Cardiac muscle cell (in vitro differentiated cells and primary cell): ENCODE data around the gene SLC16A1. TPM values are rescaled to one million over a fixed set of nuclear protein-coding genes. Genes with fewer than 3 reads are reported as not detected.
A peak's percentile ranks its signal among the peaks of the same experiment; 100 is the strongest.

Source experiments
- DNase-seq, 2 donors: peaks; one replicate each; pipeline versions ENCODE4 v3.0.0 to v3.0.0-alpha.2; 2010 to 2017; ENCODE audit warnings: low read depth in 1 of 2, low spot score in 1 of 2
- H3K27ac ChIP-seq: fragments of 200-600 bp; sonication (generic); 2 replicates; pipeline ENCODE4 v1.5.1; 2016
- H3K27me3 ChIP-seq: fragments of 200-600 bp; sonication (generic); 2 replicates; pipeline ENCODE4 v1.6.0; 2016; ENCODE audit warnings: control low read depth
- H3K36me3 ChIP-seq: fragments of 200-600 bp; sonication (generic); 2 replicates; pipeline ENCODE4 v1.5.1; 2016; ENCODE audit warnings: control low read depth
- H3K4me1 ChIP-seq: fragments of 200-600 bp; sonication (generic); 2 replicates; pipeline ENCODE4 v1.8.1; 2017; ENCODE audit warnings: low read depth, mild to moderate bottlenecking, mixed run types
- H3K4me3 ChIP-seq: fragments of 200-600 bp; sonication (generic); 2 replicates; pipeline ENCODE4 v1.5.1; 2016; ENCODE audit warnings: mild to moderate bottlenecking
- H3K9me3 ChIP-seq: fragments of 200-600 bp; sonication (generic); 2 replicates; pipeline ENCODE4 v1.5.1; 2017; ENCODE audit warnings: low read depth, mild to moderate bottlenecking, control low read depth
- polyA plus RNA-seq: library from polyadenylated mRNA; unstranded; fragments of >200 nt; fragmentation: Nextera tagmentation; extraction: Ambion mirVana; gene quantifications from 2 replicates; pipeline ENCODE4 v1.2.1, GENCODE V29; 2016
- total RNA-seq: library from RNA; depleted of rRNA; stranded (reverse); fragments of >200 nt; gene quantifications from 2 replicates; pipeline ENCODE4 v1.2.3, GENCODE V29; 2016
- TF ChIP-seq, protein P1 (sequence below): IDR thresholded peaks from 2 replicates; pipeline ENCODE4 v1.5.1; 2012; ENCODE audit warnings: low read depth, mild to moderate bottlenecking, low read length

Gene SLC16A1
- total and polyA plus RNA-seq, 2 experiments from 2014 or later, result 130 to 146 TPM

DNA sequence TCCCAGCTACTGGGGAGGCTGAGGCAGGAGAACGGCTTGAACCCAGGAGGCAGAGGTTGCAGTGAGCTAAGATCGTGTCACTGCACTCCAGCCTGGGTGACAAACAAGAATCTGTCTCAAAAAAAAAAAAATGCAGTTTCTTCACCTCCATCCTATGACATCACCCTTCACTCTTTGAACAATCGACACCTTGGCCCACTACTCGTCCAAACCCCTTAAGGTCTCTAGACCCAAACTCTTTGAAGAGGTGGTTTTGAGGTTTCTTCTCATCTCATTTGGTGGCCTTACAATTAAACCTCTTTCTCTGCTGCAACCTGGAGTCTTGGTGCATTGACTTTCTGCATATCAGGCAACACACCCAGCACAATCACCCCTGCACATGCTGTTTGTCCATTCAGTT lies 86.1 kb downstream of the SLC16A1 start:
- TF ChIP-seq, protein P1, sequence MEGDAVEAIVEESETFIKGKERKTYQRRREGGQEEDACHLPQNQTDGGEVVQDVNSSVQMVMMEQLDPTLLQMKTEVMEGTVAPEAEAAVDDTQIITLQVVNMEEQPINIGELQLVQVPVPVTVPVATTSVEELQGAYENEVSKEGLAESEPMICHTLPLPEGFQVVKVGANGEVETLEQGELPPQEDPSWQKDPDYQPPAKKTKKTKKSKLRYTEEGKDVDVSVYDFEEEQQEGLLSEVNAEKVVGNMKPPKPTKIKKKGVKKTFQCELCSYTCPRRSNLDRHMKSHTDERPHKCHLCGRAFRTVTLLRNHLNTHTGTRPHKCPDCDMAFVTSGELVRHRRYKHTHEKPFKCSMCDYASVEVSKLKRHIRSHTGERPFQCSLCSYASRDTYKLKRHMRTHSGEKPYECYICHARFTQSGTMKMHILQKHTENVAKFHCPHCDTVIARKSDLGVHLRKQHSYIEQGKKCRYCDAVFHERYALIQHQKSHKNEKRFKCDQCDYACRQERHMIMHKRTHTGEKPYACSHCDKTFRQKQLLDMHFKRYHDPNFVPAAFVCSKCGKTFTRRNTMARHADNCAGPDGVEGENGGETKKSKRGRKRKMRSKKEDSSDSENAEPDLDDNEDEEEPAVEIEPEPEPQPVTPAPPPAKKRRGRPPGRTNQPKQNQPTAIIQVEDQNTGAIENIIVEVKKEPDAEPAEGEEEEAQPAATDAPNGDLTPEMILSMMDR, result no peak
- H3K4me1 ChIP-seq, result no peaks in the 10 kb centered on the region
- no peaks in the 10 kb centered on the region for H3K36me3 ChIP-seq
- no peak overlapping the region for H3K4me3 ChIP-seq
- no peaks in the 10 kb centered on the region for H3K9me3 ChIP-seq
- no peak for DNase-seq
- H3K27me3 ChIP-seq, result no peaks in the 10 kb centered on the region
- no peak overlapping the region for H3K27ac ChIP-seq

DNA sequence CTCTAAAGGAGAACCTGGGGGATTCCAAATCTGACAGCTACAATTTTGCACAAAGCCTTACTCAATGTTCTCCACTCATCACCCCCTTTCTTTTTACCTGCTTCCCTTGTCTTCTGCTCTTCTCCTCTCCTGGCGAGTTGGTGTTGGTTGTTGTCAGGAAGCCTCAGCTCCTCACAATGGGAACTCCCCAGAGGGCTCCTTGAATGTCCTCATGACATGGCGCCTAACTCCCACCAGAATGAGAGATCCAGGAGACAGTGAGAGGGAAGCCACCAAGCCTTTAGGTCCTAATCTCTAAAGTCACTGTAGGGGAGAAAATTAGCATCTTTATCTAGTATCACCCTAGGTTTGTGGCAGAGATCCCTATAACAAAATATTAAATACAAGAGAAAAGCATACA lies 87.8 kb downstream of the SLC16A1 start:
- Histone ChIP-seq H3K4me3 (no peak overlapping the region), H3K36me3 (no peaks in the 10 kb centered on the region), H3K4me1 (peaks cover under 1% of the 10 kb centered on the region), H3K27me3 (no peaks in the 10 kb centered on the region), H3K27ac (no peak overlapping the region), H3K9me3 (no peaks in the 10 kb centered on the region)
- TF ChIP-seq, protein P1, result no peak
- DNase-seq, result no peak

DNA sequence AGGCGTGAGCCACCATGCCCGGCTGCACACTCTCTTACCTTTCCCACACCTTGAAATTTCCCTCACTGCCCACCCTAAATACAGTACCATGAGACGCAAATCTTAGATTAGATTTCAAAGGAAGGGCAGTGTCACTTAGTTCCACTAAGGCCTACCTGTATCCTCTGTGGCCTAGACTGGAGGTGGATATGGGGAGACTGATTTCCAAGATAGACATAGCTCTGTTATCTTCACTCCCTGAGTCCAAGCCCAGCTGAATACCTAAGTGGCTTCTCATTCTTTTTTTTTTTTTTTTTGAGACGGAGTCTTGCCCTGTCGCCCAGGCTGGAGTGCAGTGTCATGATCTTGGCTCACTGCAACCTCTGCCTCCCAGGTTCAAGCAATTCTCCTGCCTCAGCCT lies 89.0 kb downstream of the SLC16A1 start:
- H3K4me3 ChIP-seq, result no peak overlapping the region
- peaks cover 5% of the 10 kb centered on the region for H3K4me1 ChIP-seq
- no peaks in the 10 kb centered on the region for H3K27me3 ChIP-seq
- DNase-seq, result no peak
- TF ChIP-seq, protein P1, result no peak
- no peaks in the 10 kb centered on the region for H3K9me3 ChIP-seq
- H3K36me3 ChIP-seq, result no peaks in the 10 kb centered on the region
- H3K27ac ChIP-seq, result no peak overlapping the region

DNA sequence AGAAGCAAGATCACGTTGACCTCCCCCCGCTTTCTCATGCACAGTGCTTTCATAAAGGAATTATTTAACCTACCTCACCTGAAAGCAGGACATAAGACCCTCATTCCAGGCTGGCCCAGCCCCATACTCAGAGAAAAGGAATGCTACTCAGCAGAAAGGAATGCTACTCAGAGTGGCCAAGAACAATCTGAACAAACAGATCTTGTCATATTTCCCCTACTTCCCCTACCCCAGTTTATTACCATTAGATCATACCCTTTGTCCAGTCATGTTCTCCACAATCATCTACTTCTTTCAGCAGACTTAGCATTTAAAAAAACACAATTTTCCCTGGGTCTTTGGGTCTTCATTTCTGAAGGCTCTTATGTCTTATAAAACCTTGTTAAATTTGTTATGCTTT lies 89.8 kb downstream of the SLC16A1 start:
- H3K27ac ChIP-seq, result no peak overlapping the region
- no peaks in the 10 kb centered on the region for H3K9me3 ChIP-seq
- H3K27me3 ChIP-seq, result no peaks in the 10 kb centered on the region
- no peaks in the 10 kb centered on the region for H3K36me3 ChIP-seq
- peaks cover 5% of the 10 kb centered on the region for H3K4me1 ChIP-seq
- DNase-seq, result peak in 1 of 2 donors; percentile 59
- TF ChIP-seq, protein P1, result no peak
- H3K4me3 ChIP-seq, result no peak overlapping the region

DNA sequence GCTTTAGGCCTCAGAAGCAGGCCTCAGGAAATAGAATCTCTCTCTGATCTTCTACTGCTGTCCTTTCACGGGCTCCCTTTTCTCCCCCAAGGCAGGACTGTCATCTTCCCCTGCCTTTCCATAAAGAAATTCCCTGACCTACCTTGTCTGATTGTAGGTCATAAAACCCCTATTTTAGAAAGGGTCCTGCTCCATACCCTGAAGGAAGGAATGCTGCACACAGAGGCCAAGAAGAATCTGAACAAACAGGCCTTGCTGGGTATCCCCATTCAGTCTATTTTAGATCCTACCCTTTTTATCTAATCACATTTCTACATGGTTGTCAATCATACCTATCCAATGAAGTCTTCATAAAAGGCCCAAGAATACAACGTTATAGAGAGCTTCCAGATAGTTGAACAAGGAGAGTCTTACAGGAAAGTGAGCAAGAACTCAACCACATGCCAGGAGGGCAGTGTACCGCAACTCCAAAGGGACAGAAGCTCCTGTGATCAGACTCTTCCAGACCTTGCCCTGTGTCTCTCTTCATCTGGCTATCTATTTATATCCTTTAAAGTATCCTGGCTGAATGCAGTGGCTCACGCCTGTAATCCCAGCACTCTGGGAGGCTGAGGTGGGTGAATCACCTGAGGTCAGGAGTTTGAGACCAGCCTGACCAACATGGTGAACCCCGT lies 93.1 kb downstream of the SLC16A1 start:
- TF ChIP-seq, protein P1, result no peak
- H3K27ac ChIP-seq, result peak overlapping the region; percentile 62
- no peaks in the 10 kb centered on the region for H3K36me3 ChIP-seq
- H3K4me3 ChIP-seq, result no peak overlapping the region
- H3K27me3 ChIP-seq, result no peaks in the 10 kb centered on the region
- H3K4me1 ChIP-seq, result peaks cover 5% of the 10 kb centered on the region
- DNase-seq, result no peak
- H3K9me3 ChIP-seq, result no peaks in the 10 kb centered on the region

Other genes with a start within 250 kb of the SLC16A1 start
- gene RHOC, start 249.1 kb downstream of the SLC16A1 start, total RNA-seq, result 257 and 311 TPM in 2 replicates
- 265 and 358 TPM in 2 replicates for gene RHOC, start 249.1 kb downstream of the SLC16A1 start, polyA plus RNA-seq
- 13.2 and 21.9 TPM in 2 replicates for gene PPM1J, start 240.9 kb downstream of the SLC16A1 start, total RNA-seq
- 20.1 and 28.6 TPM in 2 replicates for gene PPM1J, start 240.9 kb downstream of the SLC16A1 start, polyA plus RNA-seq
- 8.8 and 15.5 TPM in 2 replicates for gene LRIG2, start 117.0 kb upstream of the SLC16A1 start, total RNA-seq
- 7.2 and 11.5 TPM in 2 replicates for gene LRIG2, start 117.0 kb upstream of the SLC16A1 start, polyA plus RNA-seq